ENCODE measurements around the gene CDADC1. TPM values are rescaled to one million over a fixed set of nuclear protein-coding genes. Genes with fewer than 3 reads are reported as not detected.
"Not testable (repeated sequence)": the region's sequence is repeated elsewhere in the genome, so short reads cannot be mapped to it uniquely, and the experiment has no call there.

The CDADC1 gene
- total RNA-seq, 1 experiment from 2014 or later = 1.0 TPM

- Histone ChIP-seq H3K36me3 (replicated peaks; ENCODE audit: control insufficient read depth, insufficient read depth, low read length) (no peaks in the 10 kb centered on the region), H3K4me3 (ENCODE audit: insufficient read depth, low read depth, low read length) (no peak overlapping the region), H3K27me3 (ENCODE audit: control insufficient read depth, insufficient read depth, low read length) (no peaks in the 10 kb centered on the region)
- no peak for DNase-seq
These were observed 6.3 kb downstream of the CDADC1 start for GRCh38 chr13:49254007-49254406.

GRCh38 chr13:49256841-49257240 lies 9.1 kb downstream of the CDADC1 start:
- Histone ChIP-seq H3K4me3 (ENCODE audit: insufficient read depth, low read depth, low read length) (no peak overlapping the region), H3K27me3 (ENCODE audit: control insufficient read depth, insufficient read depth, low read length) (no peaks in the 10 kb centered on the region)
- DNase-seq = no peak

GRCh38 chr13:49258089-49258796 lies 10.5 kb downstream of the CDADC1 start:
- no peak for DNase-seq
- no peaks in the 10 kb centered on the region for H3K27me3 ChIP-seq (ENCODE audit: control insufficient read depth, insufficient read depth, low read length)
- no peak overlapping the region for H3K4me3 ChIP-seq (ENCODE audit: insufficient read depth, low read depth, low read length)
- no peaks in the 10 kb centered on the region for H3K36me3 ChIP-seq (replicated peaks; ENCODE audit: control insufficient read depth, insufficient read depth, low read length)

More at GRCh38 chr13:49256841-49257240, 9.1 kb downstream of the CDADC1 start:
- H3K36me3 ChIP-seq (replicated peaks; ENCODE audit: control insufficient read depth, insufficient read depth, low read length) = no peaks in the 10 kb centered on the region

GRCh38 chr13:49259586-49259985 lies 11.9 kb downstream of the CDADC1 start:
- no peak overlapping the region for H3K4me3 ChIP-seq (ENCODE audit: insufficient read depth, low read depth, low read length)

GRCh38 chr13:49262634-49263033 lies 14.9 kb downstream of the CDADC1 start:
- no peaks in the 10 kb centered on the region for H3K27me3 ChIP-seq (ENCODE audit: control insufficient read depth, insufficient read depth, low read length)
- H3K36me3 ChIP-seq (replicated peaks; ENCODE audit: control insufficient read depth, insufficient read depth, low read length) = no peaks in the 10 kb centered on the region
- no peak overlapping the region for H3K4me3 ChIP-seq (ENCODE audit: insufficient read depth, low read depth, low read length)
- no peak for DNase-seq

More at GRCh38 chr13:49259586-49259985, 11.9 kb downstream of the CDADC1 start:
- H3K27me3 ChIP-seq (ENCODE audit: control insufficient read depth, insufficient read depth, low read length) = no peaks in the 10 kb centered on the region
- no peak for DNase-seq
- no peaks in the 10 kb centered on the region for H3K36me3 ChIP-seq (replicated peaks; ENCODE audit: control insufficient read depth, insufficient read depth, low read length)

GRCh38 chr13:49265822-49266221 lies 18.1 kb downstream of the CDADC1 start:
- Histone ChIP-seq H3K27me3 (ENCODE audit: control insufficient read depth, insufficient read depth, low read length) (no peaks in the 10 kb centered on the region), H3K4me3 (ENCODE audit: insufficient read depth, low read depth, low read length) (no peak overlapping the region), H3K36me3 (replicated peaks; ENCODE audit: control insufficient read depth, insufficient read depth, low read length) (no peaks in the 10 kb centered on the region)
- DNase-seq = no peak

- H3K36me3 ChIP-seq (replicated peaks; ENCODE audit: control insufficient read depth, insufficient read depth, low read length) = no peaks in the 10 kb centered on the region
- no peak for DNase-seq
- no peak overlapping the region for H3K4me3 ChIP-seq (ENCODE audit: insufficient read depth, low read depth, low read length)
- H3K27me3 ChIP-seq (ENCODE audit: control insufficient read depth, insufficient read depth, low read length) = no peaks in the 10 kb centered on the region
These were observed 23.5 kb downstream of the CDADC1 start for GRCh38 chr13:49271264-49271663.

- H3K27me3 ChIP-seq (ENCODE audit: control insufficient read depth, insufficient read depth, low read length) = no peaks in the 10 kb centered on the region
- H3K36me3 ChIP-seq (replicated peaks; ENCODE audit: control insufficient read depth, insufficient read depth, low read length) = no peaks in the 10 kb centered on the region
- DNase-seq = no peak
- H3K4me3 ChIP-seq (ENCODE audit: insufficient read depth, low read depth, low read length) = no peak overlapping the region
These were observed 24.6 kb downstream of the CDADC1 start for GRCh38 chr13:49272296-49272695.

- Histone ChIP-seq H3K36me3 (replicated peaks; ENCODE audit: control insufficient read depth, insufficient read depth, low read length) (no peaks in the 10 kb centered on the region), H3K4me3 (ENCODE audit: insufficient read depth, low read depth, low read length) (no peak overlapping the region), H3K27me3 (ENCODE audit: control insufficient read depth, insufficient read depth, low read length) (no peaks in the 10 kb centered on the region)
- no peak for DNase-seq
These were observed 30.5 kb downstream of the CDADC1 start for GRCh38 chr13:49278211-49278610.

GRCh38 chr13:49279112-49279511 lies 31.4 kb downstream of the CDADC1 start:
- peak; percentile 23 for DNase-seq
- Histone ChIP-seq H3K27me3 (ENCODE audit: control insufficient read depth, insufficient read depth, low read length) (no peaks in the 10 kb centered on the region), H3K36me3 (replicated peaks; ENCODE audit: control insufficient read depth, insufficient read depth, low read length) (no peaks in the 10 kb centered on the region), H3K4me3 (ENCODE audit: insufficient read depth, low read depth, low read length) (no peak overlapping the region)

- Histone ChIP-seq H3K36me3 (replicated peaks; ENCODE audit: control insufficient read depth, insufficient read depth, low read length) (no peaks in the 10 kb centered on the region), H3K27me3 (ENCODE audit: control insufficient read depth, insufficient read depth, low read length) (no peaks in the 10 kb centered on the region), H3K4me3 (ENCODE audit: insufficient read depth, low read depth, low read length) (no peak overlapping the region)
- DNase-seq = no peak
These were observed 32.2 kb downstream of the CDADC1 start for GRCh38 chr13:49279885-49280284.

GRCh38 chr13:49287995-49288394 lies 40.3 kb downstream of the CDADC1 start:
- H3K36me3 ChIP-seq (replicated peaks; ENCODE audit: control insufficient read depth, insufficient read depth, low read length) = no peaks in the 10 kb centered on the region
- DNase-seq = no peak
- H3K4me3 ChIP-seq (ENCODE audit: insufficient read depth, low read depth, low read length) = no peak overlapping the region
- H3K27me3 ChIP-seq (ENCODE audit: control insufficient read depth, insufficient read depth, low read length) = no peaks in the 10 kb centered on the region

GRCh38 chr13:49288458-49288857 lies 40.7 kb downstream of the CDADC1 start:
- Histone ChIP-seq H3K27me3 (ENCODE audit: control insufficient read depth, insufficient read depth, low read length) (no peaks in the 10 kb centered on the region), H3K36me3 (replicated peaks; ENCODE audit: control insufficient read depth, insufficient read depth, low read length) (no peaks in the 10 kb centered on the region), H3K4me3 (ENCODE audit: insufficient read depth, low read depth, low read length) (no peak overlapping the region)
- no peak for DNase-seq

GRCh38 chr13:49292742-49293486 lies 45.2 kb downstream of the CDADC1 start:
- Histone ChIP-seq H3K36me3 (replicated peaks; ENCODE audit: control insufficient read depth, insufficient read depth, low read length) (no peaks in the 10 kb centered on the region), H3K27me3 (ENCODE audit: control insufficient read depth, insufficient read depth, low read length) (no peaks in the 10 kb centered on the region), H3K4me3 (ENCODE audit: insufficient read depth, low read depth, low read length) (no peak overlapping the region)
- DNase-seq = no peak

GRCh38 chr13:49294723-49295122 lies 47.0 kb downstream of the CDADC1 start:
- H3K4me3 ChIP-seq (ENCODE audit: insufficient read depth, low read depth, low read length); H3K36me3 ChIP-seq (replicated peaks; ENCODE audit: control insufficient read depth, insufficient read depth, low read length); DNase-seq; H3K27me3 ChIP-seq (ENCODE audit: control insufficient read depth, insufficient read depth, low read length): not testable (repeated sequence)
